Hematopoietic multipotent progenitor cell treated with erythropoietin and hydrocortisone succinate and interleukin-3 and kit ligand, for 4 days (in vitro differentiated cells): ENCODE measurements around the gene PADI4.
"Not testable (repeated sequence)": the region's sequence is repeated elsewhere in the genome, so short reads cannot be mapped to it uniquely, and the experiment has no call there.

Experiments used
- DNase-seq: peaks from one replicate; pipeline ENCODE4 v3.0.0-alpha.2; 2015

PADI4 gene

DNA sequence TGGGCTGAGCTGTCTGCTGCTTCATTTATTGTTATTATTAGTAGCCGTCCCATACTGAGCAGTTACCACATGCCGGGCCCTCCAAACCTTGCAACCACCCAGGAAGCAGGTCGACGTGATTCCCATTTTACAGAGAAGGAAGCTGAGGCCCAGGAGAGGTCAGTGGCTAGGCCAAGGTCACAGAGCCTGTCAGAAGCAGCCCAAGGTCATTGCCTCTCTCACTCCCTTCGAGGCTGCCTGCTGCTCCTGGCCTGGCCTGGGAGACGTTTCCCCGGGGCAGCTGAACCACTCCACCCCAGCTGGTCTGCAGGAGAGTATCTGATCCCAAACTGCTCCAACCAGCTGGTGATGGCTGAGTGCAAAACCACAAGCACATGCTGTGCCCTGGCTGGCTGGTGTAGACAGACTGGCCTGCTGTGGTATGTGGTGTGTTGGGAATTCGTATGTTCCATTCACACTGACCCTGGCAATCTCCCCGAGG is 6.5 kb downstream of the PADI4 start:
- DNase-seq, result peak; percentile 40

DNA sequence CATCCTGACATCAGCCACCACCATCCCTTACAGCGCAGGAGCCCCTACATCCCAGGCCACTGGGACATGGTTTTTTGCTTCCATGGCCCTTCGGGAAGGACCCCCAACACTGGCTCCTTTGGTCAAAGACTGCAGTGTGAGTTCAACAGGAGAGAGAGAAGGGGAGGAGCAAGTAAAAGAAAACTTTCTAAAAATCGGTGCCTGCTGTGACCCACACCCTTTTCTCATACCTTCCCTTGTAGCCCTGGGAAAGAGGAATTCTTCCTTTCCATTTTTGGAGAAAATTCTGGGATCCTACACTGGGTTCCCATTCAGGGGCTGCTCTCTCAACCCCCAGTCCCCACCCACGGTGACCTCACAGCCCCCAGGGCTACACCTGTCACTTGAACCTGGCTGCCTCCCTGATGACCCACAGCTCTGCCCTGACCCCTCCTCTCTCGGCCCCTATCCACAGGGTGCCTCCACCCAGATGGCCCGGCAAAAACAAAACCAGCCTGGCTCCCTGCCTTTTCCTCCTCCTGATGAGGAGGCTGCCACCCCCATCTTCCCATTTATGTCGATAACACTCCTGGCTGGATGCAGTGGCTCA is 7.6 kb downstream of the PADI4 start:
- DNase-seq, result no peak

DNA sequence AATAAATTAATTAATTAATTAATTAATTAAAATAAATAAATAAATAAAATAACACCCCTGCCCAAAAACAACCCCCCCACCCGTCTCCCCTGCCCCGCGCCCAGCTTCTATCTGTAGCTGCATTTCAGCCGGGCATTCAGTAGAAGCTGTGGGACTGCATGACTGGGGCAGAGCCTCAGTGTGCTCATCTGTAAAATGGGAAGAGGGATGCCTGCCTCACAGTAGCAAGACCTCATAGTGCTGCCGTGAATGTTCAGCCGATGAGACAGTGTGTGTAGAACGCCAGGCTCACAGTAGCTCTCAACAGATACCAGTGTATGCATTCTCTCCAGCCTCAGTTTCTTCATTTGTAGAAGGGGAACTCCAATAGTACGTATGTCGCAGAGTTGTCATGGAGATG is 8.7 kb downstream of the PADI4 start:
- no peak for DNase-seq

DNA sequence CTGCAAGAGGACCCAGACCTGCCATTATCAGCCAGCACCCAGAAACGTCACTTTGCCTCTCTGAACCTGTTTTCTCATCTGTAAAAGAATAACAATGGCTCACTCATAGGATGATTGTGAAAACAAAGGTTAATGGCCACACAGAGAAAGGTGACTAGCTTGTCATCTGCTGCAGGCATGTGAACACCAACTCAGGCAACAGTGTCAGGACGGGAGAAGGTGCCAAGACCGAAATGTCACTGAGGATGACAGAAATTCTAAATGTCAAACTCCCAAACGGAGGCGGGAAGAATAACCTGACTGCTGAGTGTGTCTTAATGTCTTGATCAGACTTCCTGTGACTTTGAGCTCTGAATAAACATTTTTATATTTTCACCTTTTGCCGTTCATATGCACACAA is 10.3 kb downstream of the PADI4 start:
- no peak for DNase-seq

DNA sequence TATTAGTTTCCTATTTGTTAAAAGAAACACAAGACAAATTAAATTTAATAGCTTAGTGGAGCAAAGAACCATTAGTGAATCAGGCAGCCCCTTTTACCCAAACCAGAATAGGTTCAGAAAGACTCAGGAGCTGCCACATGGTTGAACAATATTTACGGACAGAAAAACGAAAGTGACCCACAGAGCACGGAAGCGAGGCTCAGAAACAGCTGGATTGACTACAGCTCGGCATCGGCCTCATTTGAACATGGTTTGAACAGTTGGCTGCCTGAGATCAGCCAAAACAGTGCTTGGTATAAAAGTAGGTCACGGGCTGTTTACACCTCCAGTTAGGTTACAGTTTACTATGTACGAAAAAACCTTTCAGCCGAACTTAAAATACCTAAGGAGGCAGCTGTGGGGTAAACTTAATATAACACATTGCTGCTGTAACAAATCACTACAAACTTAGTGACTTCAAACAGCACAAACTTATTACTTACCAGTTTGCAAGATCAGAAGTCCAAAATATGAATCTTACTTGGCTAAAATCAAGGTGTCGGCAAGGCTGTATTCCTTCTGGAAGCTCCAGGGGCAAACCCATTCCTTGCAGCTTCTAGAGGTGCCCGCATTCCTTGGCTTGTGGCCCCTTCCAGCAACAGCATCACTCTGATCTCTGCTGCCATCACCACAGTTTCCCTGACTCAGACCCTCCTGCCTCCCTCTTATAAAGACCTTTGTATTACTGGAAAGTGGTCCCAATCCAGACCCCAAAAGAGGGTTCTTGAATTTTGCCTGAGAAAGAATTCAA is 11.8 kb downstream of the PADI4 start:
- no peak for DNase-seq

DNA sequence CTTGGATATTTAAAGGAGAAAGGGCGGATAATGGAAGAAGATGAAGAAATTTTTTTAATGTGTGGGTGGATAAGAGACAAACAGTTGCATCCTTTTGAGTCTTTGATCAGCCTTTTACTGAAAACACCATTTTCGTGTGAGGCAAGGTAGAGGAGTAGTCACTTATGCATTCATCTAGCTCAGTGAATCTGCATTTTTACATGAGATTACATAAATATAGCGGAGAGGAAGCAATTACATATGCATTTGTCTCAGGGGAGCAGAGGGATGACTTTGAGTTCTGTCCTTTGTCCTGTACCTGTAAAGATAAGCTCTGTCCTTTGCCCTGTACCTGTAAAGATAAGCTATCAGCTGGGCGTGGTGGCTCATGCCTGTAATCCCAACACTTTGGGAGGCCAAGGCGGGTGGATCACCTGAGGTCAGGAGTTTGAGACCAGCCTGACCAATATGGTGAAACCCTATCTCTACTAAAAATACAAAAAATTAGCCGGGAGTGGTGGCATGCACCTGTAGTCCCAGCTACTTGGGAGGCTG is 13.9 kb downstream of the PADI4 start:
- DNase-seq, result not testable (repeated sequence)

DNA sequence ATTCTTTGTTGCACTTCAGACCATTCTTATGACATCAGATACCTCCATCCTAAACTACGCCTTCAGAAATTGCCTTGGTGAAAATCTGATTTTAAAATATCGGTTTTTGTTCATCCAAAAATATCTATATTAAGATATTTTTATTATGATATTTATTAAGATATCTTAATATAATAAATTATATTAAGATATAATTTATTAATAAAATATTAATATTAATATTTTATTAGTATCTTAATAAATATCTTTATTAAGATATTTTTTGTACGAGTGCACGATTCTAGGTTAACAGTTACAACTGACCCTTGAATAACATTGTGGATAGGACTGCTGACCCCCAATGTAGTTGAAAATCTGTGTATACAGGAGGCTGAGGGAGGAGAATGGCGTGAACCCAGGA is 20.9 kb downstream of the PADI4 start:
- DNase-seq, result no peak

DNA sequence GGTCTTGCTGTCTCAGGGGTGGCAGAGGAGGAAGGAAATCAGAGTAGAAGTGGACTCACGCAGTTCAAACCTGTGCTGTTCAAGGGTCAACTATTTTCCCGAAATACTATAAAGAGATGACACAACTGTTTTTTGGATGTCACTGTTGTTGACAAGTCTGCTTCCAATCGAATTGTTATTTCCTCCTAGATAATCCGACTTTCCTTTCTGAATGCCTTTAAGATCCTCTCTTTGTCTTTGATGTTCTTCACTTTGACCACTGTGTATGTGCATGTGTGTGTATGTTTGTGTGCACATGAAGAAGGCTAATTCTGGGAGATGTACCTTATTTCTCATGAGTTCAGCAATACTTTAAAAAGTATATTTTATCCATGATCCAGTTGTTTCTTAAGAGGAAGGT is 21.6 kb downstream of the PADI4 start:
- no peak for DNase-seq

DNA sequence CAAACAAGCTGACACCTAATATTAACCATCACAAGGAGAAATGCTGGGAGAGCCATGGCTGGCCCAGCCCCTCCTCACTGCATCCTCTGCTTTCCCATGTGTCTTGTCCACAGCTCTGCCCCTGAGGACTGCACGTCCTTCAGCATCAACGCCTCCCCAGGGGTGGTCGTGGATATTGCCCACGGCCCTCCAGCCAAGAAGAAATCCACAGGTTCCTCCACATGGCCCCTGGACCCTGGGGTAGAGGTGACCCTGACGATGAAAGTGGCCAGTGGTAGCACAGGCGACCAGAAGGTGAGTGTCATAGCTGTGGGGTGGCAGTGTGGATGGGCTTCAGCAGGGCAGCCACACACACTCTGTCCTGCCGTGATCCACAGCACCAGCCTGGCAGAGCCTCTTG is 22.9 kb downstream of the PADI4 start:
- no peak for DNase-seq

DNA sequence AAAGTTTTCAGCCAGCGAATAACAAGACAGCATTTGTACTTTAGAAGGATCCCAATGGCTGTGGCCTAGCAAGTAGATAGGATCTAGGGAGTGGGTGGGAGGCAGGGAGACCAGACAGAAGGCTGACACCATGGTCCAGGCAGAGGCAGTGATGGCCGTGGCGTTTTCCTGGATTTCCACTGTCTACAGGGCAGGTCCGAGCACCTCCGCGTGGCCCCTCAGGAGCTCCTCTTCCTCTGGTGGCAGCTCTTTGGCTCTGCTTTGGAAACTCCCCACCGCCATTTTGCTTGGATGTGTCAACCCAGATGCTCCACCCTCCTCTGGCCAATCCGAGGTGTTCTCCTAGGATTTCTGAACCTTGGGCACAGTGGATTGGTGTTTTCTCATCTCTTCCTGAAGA is 25.1 kb downstream of the PADI4 start:
- no peak for DNase-seq

DNA sequence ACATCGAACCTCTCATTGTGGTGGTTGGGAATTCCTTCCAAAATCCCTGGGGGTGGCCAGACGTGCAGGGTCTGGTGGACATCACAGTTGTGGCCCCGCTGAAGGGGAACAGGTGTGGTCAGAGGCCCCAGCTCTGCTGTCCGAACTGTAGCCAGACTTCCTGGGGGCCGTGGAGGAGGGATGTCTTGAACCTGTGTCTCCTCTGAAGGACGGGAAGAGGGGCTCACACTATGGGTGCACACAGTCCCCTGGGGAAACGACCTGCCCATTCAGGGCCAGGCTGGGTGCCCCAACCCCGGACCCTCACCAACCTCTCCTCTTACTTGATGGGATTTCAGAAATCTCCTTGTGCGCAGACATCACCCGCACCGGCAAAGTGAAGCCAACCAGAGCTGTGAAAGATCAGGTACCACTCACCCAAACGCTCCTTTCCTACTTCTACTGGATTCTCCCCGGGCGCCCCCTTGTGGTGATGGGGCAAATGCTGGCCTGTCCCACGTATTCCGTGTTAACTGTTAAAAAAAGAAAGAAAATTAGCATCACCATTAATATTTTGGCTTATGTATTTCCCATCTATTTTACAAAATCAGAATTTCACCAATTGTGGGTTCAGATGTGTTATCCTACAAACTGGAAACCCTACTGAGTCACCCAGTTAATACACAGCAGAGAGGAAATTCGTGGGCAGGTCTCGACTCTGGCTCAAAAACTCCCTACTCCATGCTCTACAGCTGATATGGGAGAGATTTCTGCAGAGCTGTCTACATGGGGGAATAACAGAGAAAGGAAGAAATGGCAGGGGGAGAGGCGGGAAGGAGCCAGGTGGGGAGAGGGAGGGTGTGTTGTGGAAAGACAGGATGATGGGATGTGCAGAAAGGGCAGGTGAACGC is 28.1 kb downstream of the PADI4 start:
- DNase-seq, result peak; percentile 87

DNA sequence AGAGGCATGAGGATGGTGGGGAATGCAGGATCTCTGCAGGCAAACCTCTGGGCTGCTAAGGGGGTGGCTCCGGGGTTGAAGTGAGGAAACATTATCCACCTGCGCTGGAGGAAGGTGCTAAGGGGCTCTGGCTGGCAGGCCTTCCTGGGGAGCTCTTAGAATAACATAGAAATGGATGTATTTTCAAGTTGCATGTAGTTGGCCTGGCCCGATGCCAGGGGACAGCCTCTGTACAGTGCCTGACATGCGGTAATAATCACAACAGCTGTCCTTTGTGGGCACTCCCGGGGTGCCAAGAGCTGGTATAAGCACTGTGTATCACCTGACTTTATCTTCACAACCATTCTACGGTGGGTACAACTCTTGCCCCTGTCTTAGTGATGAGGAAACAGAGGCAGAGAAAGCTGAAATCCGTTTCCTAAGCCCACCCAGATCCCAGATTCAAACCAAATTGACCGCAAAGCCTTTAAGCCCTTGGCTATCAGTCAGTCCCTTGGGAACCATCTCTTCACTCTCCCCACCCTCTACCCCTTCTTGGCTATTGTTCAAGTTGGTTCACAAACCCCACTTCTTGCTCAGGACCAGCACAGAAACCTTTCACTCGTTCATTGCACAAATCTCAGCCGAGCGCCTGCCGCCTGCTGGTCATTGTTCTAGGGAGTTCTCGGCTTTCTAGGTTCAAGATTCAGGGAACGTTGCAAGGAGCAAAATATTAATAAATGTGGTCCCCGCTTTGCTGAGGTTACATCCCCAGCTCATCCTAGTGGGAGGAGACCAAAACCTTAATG is 30.9 kb downstream of the PADI4 start:
- DNase-seq, result no peak

DNA sequence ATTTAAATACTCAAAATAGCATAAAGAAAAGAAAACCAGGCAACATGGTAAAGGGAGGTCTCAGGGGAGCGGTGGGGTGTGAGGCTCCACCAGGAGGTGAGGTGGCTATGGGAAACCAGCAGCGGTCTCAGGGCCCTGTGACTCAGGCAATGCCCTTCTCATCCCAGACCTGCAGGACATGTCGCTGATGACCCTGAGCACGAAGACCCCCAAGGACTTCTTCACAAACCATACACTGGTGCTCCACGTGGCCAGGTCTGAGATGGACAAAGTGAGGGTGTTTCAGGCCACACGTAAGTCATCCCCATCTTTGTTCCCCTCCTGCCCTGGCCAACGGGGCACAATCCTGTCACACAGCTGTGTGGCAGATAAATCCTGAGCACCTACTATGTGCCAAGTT is 31.5 kb downstream of the PADI4 start:
- DNase-seq, result no peak

DNA sequence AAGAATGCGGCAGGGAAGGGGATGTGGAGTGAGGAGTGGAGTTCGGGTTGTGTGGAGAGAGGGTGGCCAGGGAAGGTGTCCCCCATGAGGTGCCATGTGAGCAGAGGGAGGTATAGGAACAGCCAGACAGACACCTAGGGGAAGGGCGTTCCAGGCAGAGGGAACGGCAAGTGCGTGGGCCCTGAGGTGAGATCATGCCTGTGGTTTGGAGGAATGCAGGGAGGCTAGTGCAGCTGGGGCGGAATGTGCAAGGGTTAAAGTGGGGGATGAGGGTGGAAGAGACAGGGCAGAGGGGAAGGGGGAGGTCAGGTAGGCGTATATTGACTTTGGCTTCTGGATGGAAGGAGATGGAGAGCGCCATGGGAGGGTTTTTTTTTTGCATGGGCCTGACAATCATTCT is 32.4 kb downstream of the PADI4 start:
- DNase-seq, result no peak

DNA sequence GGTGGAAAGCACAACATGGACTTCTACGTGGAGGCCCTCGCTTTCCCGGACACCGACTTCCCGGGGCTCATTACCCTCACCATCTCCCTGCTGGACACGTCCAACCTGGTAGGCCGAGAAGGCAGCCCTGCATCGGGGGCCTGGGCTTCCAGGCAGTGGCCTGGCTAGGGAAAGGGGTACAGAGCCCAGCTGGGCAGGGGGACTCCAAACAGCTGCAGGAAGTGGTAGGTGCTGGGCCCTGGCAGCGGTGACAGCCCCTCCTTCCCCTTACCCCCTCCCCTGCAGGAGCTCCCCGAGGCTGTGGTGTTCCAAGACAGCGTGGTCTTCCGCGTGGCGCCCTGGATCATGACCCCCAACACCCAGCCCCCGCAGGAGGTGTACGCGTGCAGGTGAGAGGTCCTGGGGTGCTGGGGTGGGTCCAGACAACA is 34.0 kb downstream of the PADI4 start:
- DNase-seq, result no peak

DNA sequence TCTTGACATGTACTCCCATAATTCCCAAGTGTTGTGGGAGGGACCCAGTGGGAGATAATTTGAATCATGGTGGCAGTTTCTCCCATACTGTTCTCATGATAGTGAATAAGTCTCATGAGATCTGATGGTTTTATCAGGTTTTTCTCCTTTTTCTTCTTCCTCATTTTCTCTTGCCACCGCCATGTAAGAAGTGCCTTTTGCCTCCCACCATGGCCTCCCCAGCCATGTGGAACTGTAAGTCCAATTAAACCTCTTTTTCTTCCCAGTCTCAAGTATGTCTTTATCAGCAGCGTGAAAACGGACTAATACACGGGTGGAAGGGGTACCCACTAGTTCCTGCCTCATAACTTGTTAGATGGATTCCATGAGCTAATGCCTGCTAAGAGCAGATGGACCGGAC is 37.5 kb downstream of the PADI4 start:
- not testable (repeated sequence) for DNase-seq

DNA sequence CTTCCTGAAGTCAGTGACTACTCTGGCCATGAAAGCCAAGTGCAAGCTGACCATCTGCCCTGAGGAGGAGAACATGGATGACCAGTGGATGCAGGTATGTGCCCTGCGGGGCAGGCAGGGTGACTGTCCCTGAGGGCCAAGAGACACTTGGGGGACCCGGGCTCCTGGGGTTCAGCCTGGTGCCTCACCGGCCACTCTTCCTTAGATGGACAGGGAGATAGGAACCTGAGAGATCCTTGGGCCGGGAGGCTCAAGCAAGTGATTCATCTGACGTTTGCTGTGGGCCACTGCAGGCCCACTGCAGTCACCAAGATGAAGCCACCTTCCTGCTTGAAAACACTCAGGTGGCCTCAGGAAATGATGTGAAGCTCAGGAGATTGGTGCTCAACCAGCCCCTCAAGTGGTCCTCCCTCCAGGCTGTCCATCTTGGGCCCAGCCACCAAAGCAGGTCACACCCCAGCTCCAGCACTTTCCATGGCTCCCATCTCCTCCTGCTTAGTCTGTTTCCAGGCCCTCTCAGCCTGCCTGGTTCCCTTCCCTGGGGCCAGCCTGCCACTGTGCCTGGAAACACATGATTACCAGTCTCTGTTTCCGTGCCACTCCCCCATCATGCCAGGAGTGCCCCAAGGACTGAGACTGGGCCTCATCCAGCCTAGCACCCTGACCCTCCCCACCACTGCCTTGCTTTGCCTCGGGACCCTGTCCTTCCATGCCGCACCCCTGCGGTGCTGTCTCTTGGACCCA is 38.2 kb downstream of the PADI4 start:
- no peak for DNase-seq

DNA sequence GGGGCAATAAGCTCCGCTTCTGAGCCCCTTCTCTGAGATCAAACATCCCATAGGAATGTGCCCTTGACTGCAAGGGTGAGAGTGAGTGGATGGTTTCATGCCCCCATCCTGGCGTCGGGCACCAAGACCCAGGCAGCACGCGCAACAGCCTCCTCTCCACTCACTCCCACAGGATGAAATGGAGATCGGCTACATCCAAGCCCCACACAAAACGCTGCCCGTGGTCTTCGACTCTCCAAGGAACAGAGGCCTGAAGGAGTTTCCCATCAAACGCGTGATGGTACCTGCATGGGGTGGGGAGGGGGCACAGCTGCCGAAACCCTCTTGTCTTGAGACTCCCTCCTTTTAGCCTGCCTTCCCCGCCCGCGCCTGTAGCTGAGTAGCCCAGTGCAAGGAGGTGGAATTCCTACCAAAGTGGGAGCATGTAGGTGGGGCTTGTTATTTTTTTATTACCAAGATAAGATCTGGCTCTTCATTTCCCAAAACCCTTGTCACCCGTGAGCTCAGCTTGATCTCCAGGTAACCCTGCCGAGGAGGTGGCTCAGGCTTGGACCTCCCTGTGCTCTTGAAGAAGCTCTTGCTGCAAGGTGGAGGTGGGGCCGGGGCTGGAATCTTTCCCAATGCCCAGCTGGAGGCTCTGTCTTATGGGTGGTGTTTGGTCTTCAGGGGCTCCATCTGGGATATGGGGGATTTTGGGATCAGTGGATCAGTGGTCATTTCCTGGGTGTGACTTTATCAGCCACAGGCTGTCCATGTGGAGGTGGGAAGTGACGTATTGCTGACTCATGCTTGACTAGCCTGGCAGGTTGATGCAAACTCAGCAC is 40.0 kb downstream of the PADI4 start:
- DNase-seq, result no peak

DNA sequence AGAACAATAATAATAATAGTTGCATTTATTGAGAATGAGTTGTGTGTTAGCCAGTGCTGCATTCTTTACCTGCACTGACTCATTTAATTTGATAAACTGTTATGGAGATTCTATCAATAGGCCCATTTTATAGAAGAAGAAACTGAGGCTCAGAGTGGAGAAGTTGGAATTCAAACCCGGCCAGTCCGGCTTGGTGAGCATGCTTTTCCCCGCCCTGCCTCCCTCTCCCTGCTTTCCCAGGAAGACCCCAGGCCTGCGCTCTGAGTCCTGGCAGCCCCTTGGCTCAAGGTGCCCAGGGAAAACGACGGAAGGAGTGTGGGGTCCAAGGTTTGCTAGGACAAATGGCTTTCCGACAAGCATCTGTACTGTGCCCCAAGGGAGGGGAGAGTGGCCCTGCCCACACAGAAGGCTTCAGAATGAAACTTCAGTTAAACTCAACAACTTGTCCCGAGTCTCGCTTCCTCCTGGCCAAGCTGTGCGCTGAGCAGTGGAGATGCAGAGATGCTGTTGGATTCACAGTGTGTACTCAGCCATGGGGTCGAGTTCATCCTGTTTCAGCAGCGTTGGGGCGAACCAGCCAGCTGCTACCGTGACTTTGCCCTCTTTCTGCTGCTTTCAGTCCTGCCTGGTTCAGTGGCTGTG is 40.7 kb downstream of the PADI4 start:
- DNase-seq, result no peak

DNA sequence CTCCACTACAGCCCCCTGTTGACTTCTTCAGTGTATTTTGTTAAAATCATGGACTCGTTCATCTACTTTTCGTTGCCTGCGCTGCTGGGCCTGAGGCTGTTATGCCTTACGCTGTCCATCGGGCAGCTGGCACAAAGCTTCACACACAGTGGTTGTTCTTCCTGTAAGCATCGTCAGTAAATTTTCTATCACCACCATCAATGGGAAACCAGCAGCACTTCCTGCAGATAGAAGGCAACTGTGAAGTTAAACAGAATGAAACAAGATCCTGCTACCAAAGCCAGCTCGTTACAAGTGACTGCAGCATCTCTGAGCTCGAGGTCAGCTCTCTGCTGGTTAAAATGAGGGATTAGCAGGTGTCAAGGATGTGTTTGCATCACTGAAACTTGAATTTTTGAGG is 42.1 kb downstream of the PADI4 start:
- peak; percentile 35 for DNase-seq
